Muscle layer of duodenum (tissue), 2 donors: Measurements from ENCODE around the gene PRDM15.

Experiments used
- H3K27ac ChIP-seq: one replicate; pipeline ENCODE4 v1.7.0; 2013; ENCODE audit warnings: mild to moderate bottlenecking, low read length
- H3K27me3 ChIP-seq: one replicate; pipeline ENCODE4 v1.7.0; 2013; ENCODE audit warnings: low read depth, mild to moderate bottlenecking, control low read depth, low read length
- H3K36me3 ChIP-seq, 2 donors: one replicate each; pipeline ENCODE4 v1.7.0; 2013; ENCODE audit warnings: low read length in 2 of 2, control low read depth in 1 of 2, mild to moderate bottlenecking in 1 of 2; ENCODE audit not compliant: insufficient read depth in 2 of 2, control insufficient read depth in 1 of 2
- H3K4me1 ChIP-seq, 2 donors: one replicate each; pipeline ENCODE4 v1.7.0; 2013; ENCODE audit warnings: low read length in 2 of 2, mild to moderate bottlenecking in 2 of 2, control low read depth in 1 of 2, moderate library complexity in 1 of 2; ENCODE audit not compliant: insufficient read depth in 2 of 2, control insufficient read depth in 1 of 2
- H3K4me3 ChIP-seq, 2 donors: one replicate each; pipeline ENCODE4 v1.7.0; 2013; ENCODE audit warnings: low read length in 2 of 2, low read depth in 1 of 2, mild to moderate bottlenecking in 1 of 2
- H3K9me3 ChIP-seq, 2 donors: one replicate each; pipeline ENCODE4 v1.7.0; 2013; ENCODE audit warnings: low read length in 2 of 2, control low read depth in 1 of 2, mild to moderate bottlenecking in 1 of 2; ENCODE audit not compliant: control insufficient read depth in 1 of 2
- donor health status: healthy.

The PRDM15 gene

DNA sequence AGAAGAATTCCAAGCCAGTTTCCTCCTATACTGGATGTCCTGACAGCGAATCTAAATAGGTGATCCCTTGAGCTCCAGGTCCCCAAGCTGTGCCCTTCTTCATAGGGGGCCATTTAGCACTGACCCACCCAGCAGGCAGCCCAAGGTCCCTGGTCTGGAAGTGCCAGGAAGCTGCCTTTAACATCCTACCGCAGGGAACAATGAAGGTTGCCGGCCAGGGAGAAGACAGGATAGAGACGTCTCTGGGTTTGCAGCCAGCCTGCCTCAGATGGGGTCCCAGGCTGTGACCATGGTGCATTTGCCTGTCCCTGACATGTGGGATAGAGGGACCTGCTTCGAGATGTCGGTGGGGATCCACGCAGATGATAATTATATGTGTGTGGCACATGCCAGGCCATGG, 109.6 kb downstream of the PRDM15 start:
- no peaks in the 10 kb centered on the region for H3K9me3 ChIP-seq
- no peaks in the 10 kb centered on the region for H3K36me3 ChIP-seq
- H3K27me3 ChIP-seq, result peaks cover 46% of the 10 kb centered on the region
- peaks cover 0 to 28% of the 10 kb centered on the region in 2 donors for H3K4me1 ChIP-seq
- no peak overlapping the region for H3K27ac ChIP-seq
- no peak overlapping the region for H3K4me3 ChIP-seq

GRCh38 chr21:41769111-41769510, 110.0 kb downstream of the PRDM15 start:
- Histone ChIP-seq H3K4me1 (peaks cover 0 to 28% of the 10 kb centered on the region in 2 donors), H3K27ac (peak overlapping the region; percentile 75), H3K4me3 (peak overlapping the region; percentile 37 to 57), H3K36me3 (no peaks in the 10 kb centered on the region), H3K27me3 (peaks cover 50% of the 10 kb centered on the region), H3K9me3 (no peaks in the 10 kb centered on the region)

- H3K27me3 ChIP-seq, result peaks cover 55% of the 10 kb centered on the region
- H3K36me3 ChIP-seq, result no peaks in the 10 kb centered on the region
- peaks cover 0 to 28% of the 10 kb centered on the region in 2 donors for H3K4me1 ChIP-seq
- peak overlapping the region; percentile 75 for H3K27ac ChIP-seq
- no peaks in the 10 kb centered on the region for H3K9me3 ChIP-seq
- H3K4me3 ChIP-seq, result peak overlapping the region; percentile 37 to 57
These were observed 110.6 kb downstream of the PRDM15 start for GRCh38 chr21:41768437-41769042.

DNA sequence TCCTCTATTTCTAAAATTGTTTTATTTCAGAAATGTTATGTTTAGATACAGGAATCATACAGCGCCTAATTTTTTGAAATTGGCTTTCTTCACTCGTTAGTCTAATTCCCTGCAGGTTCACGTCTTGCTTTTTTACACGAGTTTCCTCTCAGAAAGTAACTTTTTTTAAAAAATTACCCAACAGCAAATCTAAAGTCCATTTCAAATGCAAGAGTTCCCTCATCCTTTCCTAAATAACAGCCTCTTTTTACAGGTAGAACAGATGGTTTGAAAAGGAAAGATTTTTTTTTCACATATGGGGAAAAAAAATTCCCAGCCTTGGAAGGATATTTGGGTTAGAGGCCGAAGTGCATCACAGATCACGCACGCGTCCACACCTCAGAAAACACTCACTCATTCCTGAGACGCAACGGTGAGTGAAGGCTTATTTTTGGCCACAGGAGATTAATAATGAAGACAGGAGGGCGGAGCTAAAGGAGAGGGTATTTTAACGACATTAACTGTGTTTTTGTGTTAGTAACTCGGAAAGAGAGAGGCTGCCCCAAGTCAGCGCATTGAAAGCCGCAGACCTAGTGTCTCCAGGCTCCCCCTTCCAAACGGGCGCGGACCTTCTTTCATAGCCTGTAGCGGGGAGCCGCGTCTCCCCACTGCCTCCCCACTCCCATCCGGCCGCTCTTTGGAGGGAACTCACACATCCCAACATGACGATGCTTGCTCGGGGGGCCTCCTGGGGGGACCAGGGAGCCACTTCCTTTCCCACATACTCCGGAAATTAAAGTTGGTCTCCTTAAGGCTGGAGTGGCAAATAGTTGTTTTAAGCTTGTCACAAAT, 111.3 kb downstream of the PRDM15 start:
- H3K9me3 ChIP-seq, result no peaks in the 10 kb centered on the region
- peaks cover 62% of the 10 kb centered on the region for H3K27me3 ChIP-seq
- no peaks in the 10 kb centered on the region for H3K36me3 ChIP-seq
- H3K4me3 ChIP-seq, result peak overlapping the region in 1 of 2 donors; percentile 57
- H3K4me1 ChIP-seq, result peaks cover 0 to 28% of the 10 kb centered on the region in 2 donors
- peak overlapping the region; percentile 75 for H3K27ac ChIP-seq

DNA sequence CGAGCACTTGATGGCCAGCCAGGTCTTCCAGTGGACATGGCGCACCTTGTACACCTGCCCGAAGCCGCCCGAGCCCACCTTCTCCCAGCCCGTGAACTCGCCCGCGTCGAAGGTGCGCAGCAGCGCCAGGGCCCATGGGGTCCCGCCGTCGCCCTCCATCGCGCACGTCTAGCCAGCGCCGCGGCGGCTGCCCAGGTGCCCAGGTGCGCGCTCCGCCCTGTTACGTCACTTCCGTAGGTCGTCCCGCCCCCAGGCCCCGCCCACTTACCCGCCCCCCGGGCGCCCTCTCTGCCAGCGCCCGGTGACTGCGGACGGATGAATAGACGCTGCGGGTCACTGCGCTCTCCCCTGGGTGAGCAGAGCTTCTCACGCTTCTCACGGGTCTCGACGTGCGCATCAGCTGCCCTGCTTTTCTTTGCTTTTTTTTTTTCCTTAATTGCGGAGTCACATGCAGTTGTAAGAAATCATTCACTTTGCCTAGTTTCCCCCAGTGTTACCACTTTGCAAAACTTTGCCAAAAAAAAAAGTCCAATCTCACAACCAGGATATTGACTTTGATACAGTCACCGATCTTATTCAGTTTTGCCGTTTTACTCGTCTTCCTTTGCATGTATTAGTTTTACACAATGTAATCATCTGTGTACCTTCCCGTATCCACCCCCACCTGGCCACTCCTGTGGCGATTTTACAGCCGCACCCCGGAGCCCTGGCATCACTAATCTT, 112.1 kb downstream of the PRDM15 start, which contains the start of gene RIPK4:
Gene RIPK4, minus strand, starts transcription at position 170 of the 723 bp plus-strand sequence. Its CDS starts 11 bp downstream, at position 159.
- Histone ChIP-seq H3K27me3 (peaks cover 70% of the 10 kb centered on the region), H3K9me3 (no peaks in the 10 kb centered on the region), H3K4me3 (peak within 1 kb of the TSS; percentile 45 to 57), H3K36me3 (no peaks in the 10 kb centered on the region), H3K27ac (peak within 1 kb of the TSS; percentile 49), H3K4me1 (peaks cover 1 to 33% of the 10 kb centered on the region in 2 donors)

GRCh38 chr21:41765973-41766882, 112.9 kb downstream of the PRDM15 start:
- H3K4me1 ChIP-seq, result peaks cover 5 to 35% of the 10 kb centered on the region in 2 donors
- no peaks in the 10 kb centered on the region for H3K36me3 ChIP-seq
- H3K27me3 ChIP-seq, result peaks cover 78% of the 10 kb centered on the region
- H3K9me3 ChIP-seq, result no peaks in the 10 kb centered on the region
- H3K27ac ChIP-seq, result peak overlapping the region; percentile 31
- H3K4me3 ChIP-seq, result peak overlapping the region; percentile 45 to 53

DNA sequence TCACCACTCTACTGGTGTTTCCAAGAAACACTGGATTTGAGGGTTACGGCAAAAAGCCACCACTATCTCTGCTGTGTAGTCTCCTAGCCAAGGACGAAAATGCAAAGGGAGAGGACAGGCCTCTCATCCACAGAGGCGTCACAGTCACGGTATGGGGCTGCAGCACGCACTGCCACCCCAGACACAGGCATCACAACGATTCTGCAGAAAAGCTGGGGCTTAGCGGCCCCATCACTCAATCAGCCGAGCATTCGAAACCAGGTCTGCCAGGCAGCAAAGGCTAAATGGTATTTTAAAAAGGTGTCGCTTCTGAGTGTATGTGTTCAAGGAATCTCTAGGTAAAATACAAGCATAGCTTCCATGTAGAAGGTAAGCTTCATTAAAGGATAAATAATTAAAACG, 113.7 kb downstream of the PRDM15 start:
- H3K9me3 ChIP-seq, result no peaks in the 10 kb centered on the region
- H3K4me1 ChIP-seq, result peaks cover 5 to 35% of the 10 kb centered on the region in 2 donors
- peak overlapping the region; percentile 14 for H3K27ac ChIP-seq
- no peaks in the 10 kb centered on the region for H3K36me3 ChIP-seq
- peak overlapping the region in 1 of 2 donors; percentile 52 for H3K4me3 ChIP-seq
- peaks cover 78% of the 10 kb centered on the region for H3K27me3 ChIP-seq

DNA sequence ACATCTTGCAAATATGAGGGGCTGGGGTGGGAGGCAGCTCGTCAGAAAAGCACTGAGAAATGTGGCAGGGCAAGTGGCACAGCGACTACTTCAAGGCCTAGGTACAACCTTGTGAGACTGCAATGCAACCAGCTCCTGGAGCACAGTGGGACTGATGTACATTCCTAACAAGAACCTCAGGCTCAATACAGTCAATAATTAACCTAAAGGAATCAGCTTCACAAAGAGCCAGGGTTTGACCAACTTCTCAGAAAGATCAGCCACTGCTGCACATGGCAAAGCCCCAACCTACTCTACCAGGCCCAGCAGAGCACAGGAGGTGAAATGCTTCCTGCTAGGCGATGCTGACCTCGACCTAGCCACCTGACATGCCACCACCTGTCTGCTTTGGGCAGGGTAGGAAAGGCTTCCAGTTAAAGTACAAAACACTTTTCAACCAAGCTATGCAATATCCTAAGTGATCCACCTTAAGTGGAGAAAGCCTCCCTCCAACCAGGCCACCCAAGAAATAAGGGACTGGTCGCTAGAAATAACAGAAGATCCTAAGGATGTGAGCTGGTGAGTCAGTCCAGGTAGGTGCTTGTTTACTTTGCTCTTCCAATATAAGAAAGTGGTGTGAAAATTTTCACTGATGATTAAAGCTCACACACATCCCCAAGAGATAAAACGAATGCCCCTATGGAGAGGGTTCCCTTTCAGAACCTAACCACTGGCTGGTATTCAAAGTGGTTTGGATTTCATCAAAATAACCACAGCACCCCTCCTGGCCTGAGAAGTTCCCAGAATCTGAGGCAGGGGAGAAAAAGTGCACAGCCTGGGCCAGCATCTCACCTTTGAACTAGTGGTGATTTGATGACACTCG, 114.4 kb downstream of the PRDM15 start:
- no peak overlapping the region for H3K27ac ChIP-seq

DNA sequence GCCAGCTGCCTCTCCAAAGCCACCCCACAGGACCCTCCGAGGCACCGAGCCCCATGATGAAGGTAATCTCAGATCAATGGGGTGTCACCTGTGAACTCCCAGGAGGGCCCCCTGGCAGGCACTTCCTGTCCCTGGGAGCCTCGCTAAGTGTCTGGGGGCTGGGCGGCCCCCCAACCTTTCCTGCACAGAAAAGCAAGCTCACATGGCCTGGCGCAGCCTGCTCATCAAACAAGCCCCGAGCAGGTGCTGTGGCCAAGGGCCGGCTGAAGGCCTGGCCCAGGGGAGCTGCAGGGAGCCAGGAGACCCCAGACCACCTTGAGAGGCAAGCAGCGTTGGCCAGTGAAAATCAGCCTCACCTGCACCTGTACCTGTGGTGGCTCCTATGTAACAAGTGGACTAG, 115.1 kb downstream of the PRDM15 start:
- Histone ChIP-seq H3K27ac (no peak overlapping the region), H3K4me1 (peaks cover 5 to 29% of the 10 kb centered on the region in 2 donors), H3K4me3 (no peak overlapping the region), H3K27me3 (peaks cover 70% of the 10 kb centered on the region), H3K36me3 (no peaks in the 10 kb centered on the region), H3K9me3 (no peaks in the 10 kb centered on the region)

More for the DNA sequence above, 114.4 kb downstream of the PRDM15 start:
- H3K4me3 ChIP-seq, result peak overlapping the region in 1 of 2 donors; percentile 52
- H3K4me1 ChIP-seq, result peaks cover 5 to 35% of the 10 kb centered on the region in 2 donors
- peaks cover 78% of the 10 kb centered on the region for H3K27me3 ChIP-seq
- no peaks in the 10 kb centered on the region for H3K36me3 ChIP-seq
- no peaks in the 10 kb centered on the region for H3K9me3 ChIP-seq
